H1 (cell line): ENCODE measurements around the gene RTN4IP1. TPM values are rescaled to one million over a fixed set of nuclear protein-coding genes. Genes with fewer than 3 reads are reported as not detected.

ENCODE experiments used
- CTCF ChIA-PET: fragments of 300-600 bp; sonication (Branson Sonifier 250); formaldehyde crosslinking; loops from one replicate; lab custom pipeline; 2021; ENCODE audit not compliant: partially characterized antibody; lab: Charles Lee
- POLR2A ChIA-PET: fragments of 300-600 bp; sonication (Branson Sonifier 250); formaldehyde crosslinking; loops from one replicate; lab custom pipeline; 2021; ENCODE audit warnings: inconsistent platforms; ENCODE audit not compliant: partially characterized antibody; lab: Charles Lee
- DNase-seq, 2 experiments: peaks; one replicate each; pipeline versions ENCODE4 v3.0.0 to v3.0.0-alpha.2; 2010 to 2022; ENCODE audit warnings: low spot score in 2 of 2, low read depth in 1 of 2, mixed read lengths in 1 of 2
- FAIRE-seq: peaks from 2 replicates; lab custom pipeline; 2011; peaks lifted over from hg19 to GRCh38; lab: Jason Lieb, UNC
- H2AFZ ChIP-seq: 2 replicates; pipeline ENCODE4 v1.8.1; 2012; ENCODE audit warnings: low read length, inconsistent platforms
- H2AK5ac ChIP-seq: 2 replicates; pipeline ENCODE4 v1.6.1; 2013; ENCODE audit warnings: low read depth, low read length
- H2BK120ac ChIP-seq: replicated peaks from 2 replicates; pipeline ENCODE3; 2013; ENCODE audit warnings: low read depth, low read length, inconsistent platforms
- H2BK12ac ChIP-seq: 2 replicates; pipeline ENCODE4 v1.6.1; 2013; ENCODE audit warnings: low read depth, low read length
- H2BK15ac ChIP-seq: 2 replicates; pipeline ENCODE4 v1.6.1; 2013; ENCODE audit warnings: low read length
- H2BK20ac ChIP-seq: 2 replicates; pipeline ENCODE4 v1.6.1; 2013; ENCODE audit warnings: low read length
- H2BK5ac ChIP-seq: 2 replicates; pipeline ENCODE4 v1.6.1; 2013; ENCODE audit warnings: low read depth, low read length
- H3K14ac ChIP-seq: 2 replicates; pipeline ENCODE4 v1.6.1; 2013; ENCODE audit warnings: inconsistent platforms; ENCODE audit not compliant: insufficient read length
- H3K18ac ChIP-seq: 2 replicates; pipeline ENCODE4 v1.6.1; 2013; ENCODE audit warnings: low read length; ENCODE audit errors: extremely low read depth
- H3K23ac ChIP-seq: 2 replicates; pipeline ENCODE4 v1.6.1; 2013; ENCODE audit warnings: inconsistent platforms; ENCODE audit not compliant: insufficient read length
- H3K23me2 ChIP-seq: 2 replicates; pipeline ENCODE4 v1.6.1; 2013; ENCODE audit warnings: low read depth, low read length
- H3K27ac ChIP-seq: 2 replicates; pipeline ENCODE4 v1.6.1; 2011; ENCODE audit warnings: low read depth, low read length, inconsistent platforms
- H3K27me3 ChIP-seq, 4 experiments: replicated peaks in 1 of 4; 1 replicate in 1 of 4; 2 replicates in 3 of 4; pipeline versions ENCODE4 v1.6.1 to v1.8.1; 2011 to 2013; ENCODE audit warnings: low read length in 3 of 4, mild to moderate bottlenecking in 3 of 4, inconsistent platforms in 2 of 4, mixed read lengths in 2 of 4, moderate library complexity in 1 of 4; ENCODE audit not compliant: control insufficient read depth in 3 of 4, insufficient read depth in 3 of 4; ENCODE audit errors: extremely low read depth in 1 of 4
- H3K36me3 ChIP-seq, 4 experiments: 2 replicates each; pipeline versions ENCODE4 v1.6.1 to v1.8.1; 2011 to 2013; ENCODE audit warnings: mild to moderate bottlenecking in 4 of 4, low read length in 3 of 4, moderate library complexity in 2 of 4, control low read depth in 1 of 4, inconsistent platforms in 1 of 4; ENCODE audit not compliant: insufficient read depth in 4 of 4, control insufficient read depth in 2 of 4
- H3K4ac ChIP-seq: replicated peaks from 2 replicates; pipeline ENCODE3; 2013; ENCODE audit warnings: low read length, low read depth, mixed read lengths, inconsistent platforms; ENCODE audit not compliant: insufficient read length
- H3K4me1 ChIP-seq, 4 experiments: replicated peaks in 1 of 4; 1 replicate in 1 of 4; 2 replicates in 3 of 4; pipeline versions ENCODE4 v1.6.1 to v1.8.1; 2011 to 2013; ENCODE audit warnings: low read length in 3 of 4, inconsistent platforms in 2 of 4, mixed read lengths in 1 of 4; ENCODE audit not compliant: insufficient read depth in 4 of 4, control insufficient read depth in 3 of 4
- H3K4me2 ChIP-seq, 2 experiments: 2 replicates each; pipeline versions ENCODE4 v1.6.1 to v1.8.1; 2011 to 2013; ENCODE audit warnings: low read depth in 2 of 2, low read length in 2 of 2, control low read depth in 1 of 2, inconsistent platforms in 1 of 2, mild to moderate bottlenecking in 1 of 2; ENCODE audit not compliant: insufficient read depth in 1 of 2
- H3K4me3 ChIP-seq, 4 experiments: fragments of 200-600, 300-600 bp in 1 of 4; sonication (generic), shearing (Covaris generic), sonication (Bioruptor Twin) in 1 of 4; 2 replicates each; pipeline versions ENCODE4 v1.5.1 to v1.8.1; 2011 to 2016; ENCODE audit warnings: low read length in 4 of 4, low read depth in 3 of 4, control low read depth in 2 of 4, inconsistent platforms in 2 of 4, mild to moderate bottlenecking in 2 of 4, mixed read lengths in 1 of 4, moderate library complexity in 1 of 4; ENCODE audit not compliant: insufficient read depth in 2 of 4; ENCODE audit errors: extremely low read depth in 1 of 4
- H3K56ac ChIP-seq: replicated peaks from 2 replicates; pipeline ENCODE3; 2013; ENCODE audit warnings: low read depth, mild to moderate bottlenecking, mixed read lengths, low read length, inconsistent platforms; ENCODE audit not compliant: insufficient read length
- H3K79me1 ChIP-seq: 2 replicates; pipeline ENCODE4 v1.6.1; 2013; ENCODE audit warnings: low read depth, low read length, control low read depth
- H3K79me2 ChIP-seq, 2 experiments: 2 replicates each; pipeline versions ENCODE4 v1.6.1 to v1.8.1; 2012 to 2013; ENCODE audit warnings: low read length in 2 of 2, mild to moderate bottlenecking in 2 of 2, inconsistent platforms in 1 of 2; ENCODE audit not compliant: insufficient read depth in 2 of 2, control insufficient read depth in 1 of 2
- H3K9ac ChIP-seq, 4 experiments: replicated peaks in 1 of 4; 1 replicate in 1 of 4; 2 replicates in 3 of 4; pipeline versions ENCODE4 v1.6.1 to v1.8.1; 2011 to 2013; ENCODE audit warnings: low read depth in 3 of 4, low read length in 3 of 4, control low read depth in 2 of 4, mild to moderate bottlenecking in 2 of 4, moderate library complexity in 2 of 4, inconsistent platforms in 1 of 4; ENCODE audit errors: extremely low read depth in 1 of 4
- H3K9me3 ChIP-seq, 2 experiments: 2 replicates each; pipeline versions ENCODE4 v1.6.1 to v1.8.1; 2012 to 2013; ENCODE audit warnings: mild to moderate bottlenecking in 2 of 2, moderate library complexity in 2 of 2, control low read depth in 1 of 2, inconsistent platforms in 1 of 2, low read depth in 1 of 2, low read length in 1 of 2, mixed read lengths in 1 of 2; ENCODE audit not compliant: insufficient read depth in 2 of 2
- H4K20me1 ChIP-seq, 2 experiments: replicated peaks in 1 of 2; 2 replicates each; pipeline versions ENCODE3 to v1.8.1; 2011 to 2013; ENCODE audit warnings: inconsistent platforms in 2 of 2, low read length in 2 of 2, mild to moderate bottlenecking in 1 of 2; ENCODE audit not compliant: insufficient read depth in 2 of 2, control insufficient read depth in 1 of 2
- H4K5ac ChIP-seq: 2 replicates; pipeline ENCODE4 v1.6.1; 2013; ENCODE audit warnings: low read length, low read depth, mixed read lengths, inconsistent platforms; ENCODE audit not compliant: insufficient read length
- H4K8ac ChIP-seq: 2 replicates; pipeline ENCODE4 v1.8.0; 2013; ENCODE audit warnings: mild to moderate bottlenecking, moderate library complexity, low read length, inconsistent platforms; ENCODE audit not compliant: insufficient read depth; ENCODE audit errors: extremely low read depth
- H4K91ac ChIP-seq: replicated peaks from 2 replicates; pipeline ENCODE3; 2013; ENCODE audit warnings: low read length, mixed read lengths, inconsistent platforms; ENCODE audit not compliant: insufficient read length
- KDM4A ChIP-seq: IDR thresholded peaks from one replicate; pipeline ENCODE4 v1.7.1; 2012; ENCODE audit warnings: low read depth, mild to moderate bottlenecking, moderate library complexity, low read length, inconsistent platforms; ENCODE audit not compliant: severe bottlenecking
- NANOG ChIP-seq: IDR thresholded peaks from 2 replicates; pipeline ENCODE4 v1.6.1; 2011; ENCODE audit warnings: low read length, low read depth, mild to moderate bottlenecking, inconsistent platforms; ENCODE audit not compliant: insufficient read depth, poor library complexity, severe bottlenecking
- WGBS, 2 experiments: shearing (Covaris generic) in 1 of 2; methylation state at CpG; one replicate each; pipeline versions ENCODE4 v1.1.6 to v1.1.7; 2013 to 2015; ENCODE audit warnings: low lambda C conversion rate in 2 of 2, mixed read lengths in 2 of 2, inconsistent platforms in 1 of 2, low coverage in 1 of 2, missing lambda C conversion rate in 1 of 2; ENCODE audit not compliant: insufficient replicate concordance in 2 of 2, insufficient coverage in 1 of 2, insufficient read length in 1 of 2; ENCODE audit errors: extremely low coverage in 1 of 2, missing lambda C conversion rate in 1 of 2; 5-methylcytosine and 5-hydroxymethylcytosine counted together
- polyA plus RNA-seq, 7 experiments: library from polyadenylated mRNA; depleted of rRNA in 3 of 7; stranded (reverse) in 5 of 7; unstranded in 2 of 7; fragments of >200 nt in 5 of 7; fragments of 200-250 nt in 2 of 7; gene quantifications; 1 replicate in 5 of 7; 2 replicates in 1 of 7; 4 replicates in 1 of 7; pipeline versions ENCODE4 v1.2.1 to v1.2.3, GENCODE V29; 2011 to 2013; ENCODE audit warnings: missing spikeins in 2 of 7, mixed read lengths in 2 of 7
- total RNA-seq: library from RNA; stranded (reverse); fragmentation: NEBNext Ultra II Directional; extraction: Animal tissue kit (Norgen Biotek cat#: 25700); gene quantifications from 2 replicates; pipeline ENCODE4 v1.2.1, GENCODE V29; 2021

RTN4IP1 gene
- total and polyA plus RNA-seq, 2 of the 8 experiments (the other 6 are each of a cell fraction or from before 2014, with no cell fraction given): 14.6 to 19.5 TPM

- Histone ChIP-seq H3K23ac (no peak overlapping the region), H3K56ac (peak overlapping the region; percentile 83), H2AFZ (peak overlapping the region; percentile 37; the same call in 1 of the 2 replicates), H4K5ac (peak overlapping the region; percentile 59), H3K4me1 (peaks cover 2 to 10% (median 5%) of the 10 kb centered on the region in 4 experiments; a peak in 6 of 7 replicates), H3K27ac (peak overlapping the region; percentile 82), H2BK120ac (no peak overlapping the region), H2BK5ac (peak overlapping the region; percentile 83), H3K9ac (peak overlapping the region; percentile 80 to 93 (median 88)), H2BK12ac (no peak overlapping the region), H3K23me2 (no peaks in the 10 kb centered on the region; the same call in none of the 2 replicates), H3K4ac (peak overlapping the region; percentile 21), H2BK15ac (0 out of 2 replicates have a peak overlapping the region, but pooled peaks have one; percentile 3), H3K79me1 (peaks cover 6% of the 10 kb centered on the region; the same call in 1 of the 2 replicates), H3K4me3 (peak overlapping the region; percentile 80 to 99 (median 94)), H3K18ac (peak overlapping the region; percentile 83; the same call in 1 of the 2 replicates), H4K20me1 (no peaks in the 10 kb centered on the region), H3K9me3 (no peaks in the 10 kb centered on the region), H2BK20ac (no peak overlapping the region), H3K36me3 (no peaks in the 10 kb centered on the region), H3K27me3 (no peaks in the 10 kb centered on the region; a peak in 1 of 7 replicates), H4K8ac (peak overlapping the region; percentile 97; the same call in 1 of the 2 replicates), H2AK5ac (no peak overlapping the region), H3K4me2 (peak overlapping the region; percentile 70 to 81), H4K91ac (peak overlapping the region; percentile 48), H3K14ac (no peak overlapping the region), H3K79me2 (peaks cover 8 to 59% of the 10 kb centered on the region in 2 experiments)
- 4% methylated on average over 14 of the region's 14 CpGs; no CpG with 5 or more reads in 1 of the 2 experiments for WGBS, 2 experiments
- FAIRE-seq (no peak), DNase-seq (no peak)
- CTCF ChIA-PET: interaction anchor here (0.7 to 1.6 kb wide), 4 partner anchors 9 to 350 kb away, joined by 3 to 5 read pairs (median 4); no protein-coding TSS in a partner anchor
- POLR2A ChIA-PET: interaction anchor here (1.3 to 1.5 kb wide), 3 partner anchors 11 to 344 kb away, joined by 4 to 5 read pairs (median 5); partner anchors contain the start of gene CD24
- no peak for TF ChIP-seq NANOG
- TF ChIP-seq KDM4A: peak; percentile 12
These were observed 513 bp upstream of the RTN4IP1 start for GRCh38 chr6:106629859-106630163.
